ENCODE results near the gene CFHR2. TPM values are rescaled to one million over a fixed set of nuclear protein-coding genes. Genes with fewer than 3 reads are reported as not detected.

Gene CFHR2
- total and polyA plus RNA-seq, 2 of the 8 experiments (the other 6 are each of a cell fraction or from before 2014, with no cell fraction given): not detected

DNA sequence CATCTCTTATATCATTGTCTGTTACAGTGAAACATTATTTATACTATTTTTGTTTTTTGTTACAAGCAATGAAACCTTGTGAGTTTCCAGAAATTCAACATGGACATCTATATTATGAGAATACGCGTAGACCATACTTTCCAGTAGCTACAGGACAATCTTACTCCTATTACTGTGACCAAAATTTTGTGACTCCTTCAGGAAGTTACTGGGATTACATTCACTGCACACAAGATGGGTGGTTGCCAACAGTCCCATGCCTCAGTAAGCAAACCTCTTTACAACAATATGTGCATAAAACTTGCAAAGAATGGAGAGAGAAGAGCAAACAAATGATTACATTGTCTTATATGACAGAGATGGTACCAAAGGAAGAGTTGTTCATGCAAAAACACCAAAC, 33.3 kb upstream of the CFHR2 start:
- Histone ChIP-seq H3K9me3 (ENCODE audit: insufficient read depth in 2 of 2, low read depth in 1 of 2, low read length in 1 of 2) (no peaks in the 10 kb centered on the region), H2BK5ac (ENCODE audit: low read depth, low read length) (no peak overlapping the region), H2AFZ (ENCODE audit: low read length) (no peak overlapping the region), H2BK20ac (ENCODE audit: low read length) (no peak overlapping the region), H4K91ac (replicated peaks; ENCODE audit: insufficient read length, low read length) (no peak overlapping the region), H3K9ac (replicated peaks in 1 of 4; ENCODE audit: extremely low read depth in 1 of 4, low read depth in 3 of 4, low read length in 3 of 4) (no peak overlapping the region), H3K4ac (replicated peaks; ENCODE audit: insufficient read length, low read depth, low read length) (no peak overlapping the region), H2BK120ac (replicated peaks; ENCODE audit: low read depth, low read length) (no peak overlapping the region), H4K5ac (ENCODE audit: insufficient read length, low read depth, low read length) (no peak overlapping the region), H3K79me1 (ENCODE audit: low read depth, low read length) (no peaks in the 10 kb centered on the region), H3K79me2 (ENCODE audit: control insufficient read depth in 1 of 2, insufficient read depth in 2 of 2, low read length in 2 of 2) (no peaks in the 10 kb centered on the region), H3K18ac (ENCODE audit: extremely low read depth, low read length) (no peak overlapping the region), H3K4me2 (ENCODE audit: insufficient read depth in 1 of 2, low read depth in 2 of 2, low read length in 2 of 2) (no peak overlapping the region), H3K14ac (ENCODE audit: insufficient read length) (no peak overlapping the region), H3K23me2 (ENCODE audit: low read depth, low read length) (no peaks in the 10 kb centered on the region), H2BK12ac (ENCODE audit: low read depth, low read length) (no peak overlapping the region), H3K23ac (ENCODE audit: insufficient read length) (no peak overlapping the region), H4K20me1 (replicated peaks in 1 of 2; ENCODE audit: control insufficient read depth in 1 of 2, insufficient read depth in 2 of 2, low read length in 2 of 2) (no peaks in the 10 kb centered on the region), H3K4me1 (replicated peaks in 1 of 4; ENCODE audit: control insufficient read depth in 3 of 4, insufficient read depth in 4 of 4, low read length in 3 of 4) (no peaks in the 10 kb centered on the region), H3K27ac (ENCODE audit: low read depth, low read length) (no peak overlapping the region), H3K27me3 (replicated peaks in 1 of 4; ENCODE audit: control insufficient read depth in 3 of 4, extremely low read depth in 1 of 4, insufficient read depth in 3 of 4, low read length in 3 of 4) (no peaks in the 10 kb centered on the region), H2BK15ac (ENCODE audit: low read length) (no peak overlapping the region), H2AK5ac (ENCODE audit: low read depth, low read length) (no peak overlapping the region), H3K56ac (replicated peaks; ENCODE audit: insufficient read length, low read depth, low read length) (no peak overlapping the region), H4K8ac (ENCODE audit: extremely low read depth, insufficient read depth, low read length) (no peak overlapping the region), H3K36me3 (ENCODE audit: control insufficient read depth in 2 of 4, insufficient read depth in 4 of 4, low read length in 3 of 4) (no peaks in the 10 kb centered on the region), H3K4me3 (ENCODE audit: extremely low read depth in 1 of 4, insufficient read depth in 2 of 4, low read depth in 3 of 4, low read length in 4 of 4) (no peak overlapping the region)
- ChIA-PET CTCF (ENCODE audit: partially characterized antibody) (interaction anchor here (0.6 to 1.8 kb wide), 5 partner anchors 8 to 358 kb away, joined by 3 to 5 read pairs (median 4); no protein-coding TSS in a partner anchor), POLR2A (ENCODE audit: partially characterized antibody) (no interaction called here)
- no peak for FAIRE-seq
- peak in 1 of 3 experiments; percentile 33; a peak in 1 of 4 replicates for TF ChIP-seq CTCF (IDR thresholded peaks at IDR 0.05; ENCODE audit: control extremely low read depth in 1 of 3, insufficient read depth in 1 of 3, low read depth in 1 of 3, low read length in 3 of 3)
- no peak for TF ChIP-seq E2F6 (IDR thresholded peaks at IDR 0.05)
- no peak for DNase-seq (ENCODE audit: low read depth in 1 of 2, low spot score in 2 of 2)
- WGBS, 2 experiments (ENCODE audit: extremely low coverage in 1 of 2, insufficient coverage in 1 of 2, insufficient read length in 1 of 2, insufficient replicate concordance in 2 of 2, low coverage in 1 of 2, low lambda C conversion rate in 2 of 2, missing lambda C conversion rate in 1 of 2): 92% methylated on average over 2 of the region's 2 CpGs; no CpG with 5 or more reads in 1 of the 2 experiments
